A549 (cell line): ENCODE measurements around the gene DAO. TPM values are rescaled to one million over a fixed set of nuclear protein-coding genes. Genes with fewer than 3 reads are reported as not detected.
"Not testable (repeated sequence)": the region's sequence is repeated elsewhere in the genome, so short reads cannot be mapped to it uniquely, and the experiment has no call there.

ENCODE experiments used
- ATAC-seq, 2 experiments: fragments of 200-7000 bp in 1 of 2; fragments of >200 bp in 1 of 2; cut with Nextera tagmentation in 1 of 2; cut with Tn5 transposase in 1 of 2; 3 replicates each; pipeline versions ENCODE4 v1.8.0 to v1.9.1; 2018 to 2020; ENCODE audit warnings: mild to moderate bottlenecking in 1 of 2, moderate library complexity in 1 of 2
- CTCF ChIA-PET: fragments of 300-600 bp; sonication (Branson Sonifier 250); formaldehyde crosslinking; extraction: SDS; loops from one replicate; lab custom pipeline; 2021; ENCODE audit warnings: antibody characterized with exemption, inconsistent platforms; lab: Yijun Ruan, JAX
- POLR2A ChIA-PET: fragments of 350-600 bp; formaldehyde crosslinking; extraction: SDS; loops from one replicate; lab custom pipeline; 2021; ENCODE audit warnings: antibody characterized with exemption, inconsistent platforms; lab: Yijun Ruan, JAX
- DNase-seq, 2 experiments: peaks; one replicate each; pipeline versions ENCODE4 v3.0.0 to v3.0.0-alpha.2; 2011 to 2016; ENCODE audit warnings: low read depth in 1 of 2, low spot score in 1 of 2
- FAIRE-seq: peaks from 2 replicates; lab custom pipeline; 2011; peaks lifted over from hg19 to GRCh38; lab: Jason Lieb, UNC
- H3K27ac ChIP-seq, 2 experiments: fragments of >200 bp; sonication (Bioruptor Twin); formaldehyde crosslinking; 3 replicates each; pipeline ENCODE4 v1.5.1; 2016 to 2017
- H3K4me1 ChIP-seq: fragments of >200 bp; sonication (Bioruptor Twin); formaldehyde crosslinking; 3 replicates; pipeline ENCODE4 v1.6.1; 2016
- H3K4me2 ChIP-seq: fragments of >200 bp; sonication (Bioruptor Twin); formaldehyde crosslinking; 3 replicates; pipeline ENCODE4 v1.6.1; 2016
- H3K4me3 ChIP-seq: fragments of >200 bp; sonication (Bioruptor Twin); formaldehyde crosslinking; 3 replicates; pipeline ENCODE4 v1.5.1; 2016
- H3K9me3 ChIP-seq: fragments of >200 bp; sonication (Bioruptor Twin); formaldehyde crosslinking; 3 replicates; pipeline ENCODE4 v1.6.1; 2016
- ATOH8 ChIP-seq: fragments of 250-450 bp; sonication (Bioruptor Pico); IDR thresholded peaks from 2 replicates; pipeline ENCODE4 v1.5.0; 2020; ENCODE audit warnings: low read depth, mild to moderate bottlenecking, moderate library complexity
- BCL3 ChIP-seq: fragments of >200 bp; sonication (Bioruptor Twin); formaldehyde crosslinking; IDR thresholded peaks from 3 replicates; pipeline ENCODE4 v1.6.1; 2016
- BHLHE40 ChIP-seq: IDR thresholded peaks from 2 replicates; pipeline ENCODE4 v1.6.1; 2012; ENCODE audit warnings: low read depth, low read length, inconsistent platforms
- CBX2 ChIP-seq: fragments of 200-600 bp; sonication (generic); IDR thresholded peaks from 2 replicates; pipeline ENCODE4 v1.6.1; 2016; ENCODE audit warnings: low read depth, mild to moderate bottlenecking, borderline replicate concordance
- CTCF ChIP-seq: fragments of >200 bp; sonication (Bioruptor Twin); formaldehyde crosslinking; IDR thresholded peaks from 3 replicates; pipeline ENCODE4 v1.5.1; 2016
- E2F6 ChIP-seq: IDR thresholded peaks from 2 replicates; pipeline ENCODE4 v1.6.1; 2012; ENCODE audit warnings: low read depth, borderline replicate concordance
- EHF ChIP-seq: fragments of 250-450 bp; sonication (Bioruptor Pico); IDR thresholded peaks from 2 replicates; pipeline ENCODE4 v1.5.0; 2020; ENCODE audit warnings: mild to moderate bottlenecking
- EP300 ChIP-seq, 2 experiments: fragments of >200 bp; sonication (Bioruptor Twin); formaldehyde crosslinking; IDR thresholded peaks; 2 replicates in 1 of 2; 3 replicates in 1 of 2; pipeline ENCODE4 v1.6.1; 2016 to 2017
- ESRRA ChIP-seq: fragments of 150-350 bp; IDR thresholded peaks from 2 replicates; pipeline ENCODE4 v1.6.1; 2014; ENCODE audit warnings: mild to moderate bottlenecking, low read length, borderline replicate concordance
- FOSB ChIP-seq: fragments of 250-450 bp; sonication (Bioruptor Pico); IDR thresholded peaks from 2 replicates; pipeline ENCODE4 v1.5.0; 2020; ENCODE audit warnings: mild to moderate bottlenecking, moderate library complexity
- FOSL2 ChIP-seq, 2 experiments: fragments of 450-650 bp in 1 of 2; fragments of >200 bp in 1 of 2; sonication (Bioruptor Twin) in 1 of 2; formaldehyde crosslinking; IDR thresholded peaks; 2 replicates each; pipeline versions ENCODE4 v1.5.0 to v1.6.1; 2016 to 2020; ENCODE audit warnings: mild to moderate bottlenecking in 1 of 2, moderate library complexity in 1 of 2
- FOXS1 ChIP-seq: fragments of 250-450 bp; sonication (Bioruptor Pico); IDR thresholded peaks from 2 replicates; pipeline ENCODE4 v1.5.0; 2020; ENCODE audit warnings: mild to moderate bottlenecking, moderate library complexity
- HDAC2 ChIP-seq: fragments of 200-600 bp; sonication (generic); IDR thresholded peaks from 2 replicates; pipeline ENCODE4 v1.6.1; 2016
- HEYL ChIP-seq: fragments of 250-450 bp; sonication (Bioruptor Pico); IDR thresholded peaks from 2 replicates; pipeline ENCODE4 v1.8.0; 2021; ENCODE audit warnings: mild to moderate bottlenecking, moderate library complexity
- HOXB13 ChIP-seq: fragments of 250-450 bp; sonication (Bioruptor Pico); IDR thresholded peaks from 2 replicates; pipeline ENCODE4 v1.5.0; 2020; ENCODE audit warnings: low read depth, mild to moderate bottlenecking, moderate library complexity
- HOXB5 ChIP-seq: fragments of 250-450 bp; sonication (Bioruptor Pico); IDR thresholded peaks from 2 replicates; pipeline ENCODE4 v1.5.0; 2020; ENCODE audit warnings: mild to moderate bottlenecking, moderate library complexity
- KDM1A ChIP-seq: fragments of 200-600 bp; sonication (generic); IDR thresholded peaks from 2 replicates; pipeline ENCODE4 v1.6.1; 2016; ENCODE audit warnings: low read depth, mild to moderate bottlenecking
- MAZ ChIP-seq: fragments of 150-350 bp; IDR thresholded peaks from 2 replicates; pipeline ENCODE4 v1.6.1; 2014; ENCODE audit warnings: antibody characterized with exemption, low read depth, low read length, borderline replicate concordance
- NFE2L2 ChIP-seq: fragments of 150-350 bp; conservative IDR thresholded peaks from 2 replicates; pipeline ENCODE4 v1.6.1; 2014; ENCODE audit warnings: low read length
- PHF8 ChIP-seq: fragments of 200-600 bp; sonication (generic); IDR thresholded peaks from 2 replicates; pipeline ENCODE4 v1.6.1; 2016; ENCODE audit warnings: low read depth, mild to moderate bottlenecking, antibody characterized with exemption, moderate library complexity, borderline replicate concordance
- POLR2AphosphoS2 ChIP-seq: conservative IDR thresholded peaks from 2 replicates; pipeline ENCODE4 v1.6.1; 2012; ENCODE audit warnings: low read length, improper control_type of control experiment, inconsistent platforms
- RAD21 ChIP-seq, 2 experiments: fragments of >200 bp in 1 of 2; sonication (Bioruptor Twin) in 1 of 2; formaldehyde crosslinking in 1 of 2; IDR thresholded peaks in 1 of 2; conservative IDR thresholded peaks in 1 of 2; 2 replicates in 1 of 2; 3 replicates in 1 of 2; pipeline ENCODE4 v1.6.1; 2012 to 2018; ENCODE audit warnings: inconsistent platforms in 1 of 2
- SMC3 ChIP-seq: fragments of >200 bp; sonication (Bioruptor Twin); formaldehyde crosslinking; IDR thresholded peaks from 3 replicates; pipeline ENCODE4 v1.6.1; 2018; ENCODE audit warnings: inconsistent platforms
- USF2 ChIP-seq: fragments of 450-650 bp; IDR thresholded peaks from 2 replicates; pipeline ENCODE4 v1.6.1; 2014; ENCODE audit warnings: antibody characterized with exemption
- ZSCAN20 ChIP-seq: fragments of 250-450 bp; sonication (Bioruptor Pico); IDR thresholded peaks from 2 replicates; pipeline ENCODE4 v1.8.0; 2022; ENCODE audit warnings: mild to moderate bottlenecking, moderate library complexity
- WGBS: methylation state at CpG from one replicate; pipeline ENCODE4 v1.1.6; 2017; ENCODE audit errors: missing lambda C conversion rate; 5-methylcytosine and 5-hydroxymethylcytosine counted together
- polyA plus RNA-seq, 4 experiments: library from polyadenylated mRNA; depleted of rRNA in 3 of 4; stranded (reverse); fragments of >200 nt; fragmentation: RNase III in 1 of 4; extraction: RNeasy Plus Mini Kit Qiagen cat#74134 plus additional on column Dnase treatment in 1 of 4; gene quantifications; 2 replicates in 3 of 4; 3 replicates in 1 of 4; pipeline ENCODE4 v1.2.3, GENCODE V29; 2011 to 2017

Gene DAO
- polyA plus RNA-seq, 2 of the 4 experiments (the other 2 are of a cell fraction) = not detected

GRCh38 chr12:108865169-108865568, 14.7 kb upstream of the DAO start:
- WGBS = 93% methylated on average over 4 of the region's 4 CpGs
- no peak for ATAC-seq
- ChIA-PET CTCF (interaction anchor here (1.1 to 1.5 kb wide), 2 partner anchors 19 to 61 kb away, joined by 4 to 5 read pairs; no protein-coding TSS in a partner anchor), POLR2A (interaction anchor here (0.6 to 1.6 kb wide), 2 partner anchors 8 to 66 kb away, joined by 7 to 13 read pairs; partner anchors contain the start of gene SSH1)
- Histone ChIP-seq H3K4me3 (no peak overlapping the region), H3K27ac (no peak overlapping the region), H3K4me2 (no peak overlapping the region), H3K9me3 (no peaks in the 10 kb centered on the region), H3K4me1 (no peaks in the 10 kb centered on the region)
- no peak for DNase-seq
- no peak for FAIRE-seq
- TF ChIP-seq E2F6 = no peak
- TF ChIP-seq HEYL (CRISPR knock-in tag) = no peak
- TF ChIP-seq ZSCAN20 (CRISPR knock-in tag) = no peak

- POLR2A ChIA-PET = interaction anchor here (1.6 kb wide), 1 partner anchor 9 kb away, joined by 7 read pairs; the partner anchor contains the start of gene SSH1
- H3K4me3 ChIP-seq, FAIRE-seq, H3K4me2 ChIP-seq, H3K9me3 ChIP-seq, H3K4me1 ChIP-seq, H3K27ac ChIP-seq, ATAC-seq: not testable (repeated sequence)
- CTCF ChIA-PET = interaction anchor here (1.1 to 1.5 kb wide), 2 partner anchors 18 to 61 kb away, joined by 4 to 5 read pairs; no protein-coding TSS in a partner anchor
- peak in 1 of 2 experiments; percentile 48 for DNase-seq
- 84% methylated on average over 10 of the region's 10 CpGs for WGBS
These were observed 13.8 kb upstream of the DAO start for GRCh38 chr12:108866083-108866482.

- Histone ChIP-seq H3K4me3 (no peak overlapping the region), H3K27ac (no peak overlapping the region), H3K4me2 (no peak overlapping the region), H3K9me3 (no peaks in the 10 kb centered on the region), H3K4me1 (0 out of 3 replicates have a peak, but pooled peaks cover 5% of the 10 kb centered on the region)
- no peak for TF ChIP-seq NFE2L2
- no peak for TF ChIP-seq USF2
- TF ChIP-seq ATOH8 = no peak
- no peak for TF ChIP-seq CBX2
- no peak for TF ChIP-seq HOXB5
- TF ChIP-seq EHF = no peak
- TF ChIP-seq BHLHE40 = no peak
- TF ChIP-seq HDAC2 = no peak
- no peak for TF ChIP-seq MAZ
- no peak for TF ChIP-seq BCL3
- DNase-seq = no peak
- 60% methylated on average over 4 of the region's 4 CpGs for WGBS
- FAIRE-seq = no peak
- POLR2A ChIA-PET = no interaction called here
- no peak for ATAC-seq
- CTCF ChIA-PET = interaction anchor here (0.9 to 1.7 kb wide), 3 partner anchors 11 to 82 kb away, joined by 3 to 6 read pairs (median 4); partner anchors contain the start of gene DAO
These were observed 11.1 kb upstream of the DAO start for GRCh38 chr12:108868781-108869180.

- ChIA-PET CTCF (interaction anchor here (1.6 to 2.6 kb wide), 2 partner anchors 9 to 76 kb away, joined by 5 to 12 read pairs; no protein-coding TSS in a partner anchor), POLR2A (no interaction called here)
- Histone ChIP-seq H3K4me3 (no peak overlapping the region), H3K9me3 (no peaks in the 10 kb centered on the region), H3K4me2 (no peak overlapping the region), H3K4me1 (0 out of 3 replicates have a peak, but pooled peaks cover 5% of the 10 kb centered on the region), H3K27ac (no peak overlapping the region)
- ATAC-seq = no peak
- WGBS = 0% methylated on average over 1 of the region's 1 CpG
- no peak for DNase-seq
- no peak for FAIRE-seq
- no peak for TF ChIP-seq PHF8
- no peak for TF ChIP-seq HEYL (CRISPR knock-in tag)
- no peak for TF ChIP-seq POLR2AphosphoS2
- no peak for TF ChIP-seq RAD21 (conservative IDR thresholded peaks at IDR 0.05 in 1 of 2, IDR thresholded peaks at IDR 0.05 in 1 of 2)
- no peak for TF ChIP-seq ESRRA
- TF ChIP-seq EP300 (IDR thresholded peaks at IDR 0.05) = no peak
- no peak for TF ChIP-seq HOXB13 (CRISPR knock-in tag)
- TF ChIP-seq CBX2 = no peak
- TF ChIP-seq MAZ = no peak
- no peak for TF ChIP-seq NFE2L2
- no peak for TF ChIP-seq FOSB (CRISPR knock-in tag)
- TF ChIP-seq KDM1A = no peak
- no peak for TF ChIP-seq FOSL2 (IDR thresholded peaks at IDR 0.05)
- no peak for TF ChIP-seq FOSL2 (CRISPR knock-in tag; IDR thresholded peaks at IDR 0.05)
- TF ChIP-seq CTCF = no peak
- no peak for TF ChIP-seq SMC3
- TF ChIP-seq FOXS1 (CRISPR knock-in tag) = no peak
These were observed 4.6 kb upstream of the DAO start for GRCh38 chr12:108875280-108875679.
